ENCODE data around the gene TNFRSF19.

DNA sequence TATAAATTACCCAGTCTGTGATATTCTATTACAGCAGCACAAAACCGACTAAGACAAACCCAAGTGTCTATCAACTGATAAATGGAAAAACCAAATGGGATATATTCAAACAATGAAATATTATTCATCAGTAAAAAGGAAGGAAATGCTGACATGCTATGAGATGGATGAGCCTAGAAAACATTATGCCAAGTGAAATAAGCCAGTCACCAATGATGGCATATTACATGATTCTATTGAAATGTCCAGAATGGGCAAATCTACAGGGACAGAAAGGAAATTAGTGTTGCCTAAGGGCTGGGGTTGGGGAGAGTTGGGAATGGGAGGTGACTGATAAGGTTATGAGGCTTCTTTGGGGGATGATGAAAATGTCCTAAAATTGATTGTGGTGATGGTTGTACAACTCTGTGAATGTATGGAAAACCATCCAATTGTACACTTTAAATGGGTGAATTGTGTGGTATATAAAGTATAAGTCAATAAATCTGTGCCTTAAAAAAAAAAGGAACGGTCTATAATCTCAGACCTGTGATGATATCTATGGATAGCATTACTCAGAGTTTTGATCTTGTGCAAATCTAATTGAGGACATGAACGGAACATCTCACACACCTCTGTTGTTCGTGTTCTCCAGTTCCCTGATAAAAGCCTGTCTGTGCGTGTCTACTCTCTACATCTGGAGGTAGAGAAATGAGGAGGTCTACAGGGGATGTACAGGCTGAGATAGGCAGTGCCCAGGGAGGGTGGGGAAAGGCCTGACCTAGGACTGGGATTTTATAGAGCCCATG, 49.0 kb downstream of the TNFRSF19 start:
- TF ChIP-seq, protein P1, sequence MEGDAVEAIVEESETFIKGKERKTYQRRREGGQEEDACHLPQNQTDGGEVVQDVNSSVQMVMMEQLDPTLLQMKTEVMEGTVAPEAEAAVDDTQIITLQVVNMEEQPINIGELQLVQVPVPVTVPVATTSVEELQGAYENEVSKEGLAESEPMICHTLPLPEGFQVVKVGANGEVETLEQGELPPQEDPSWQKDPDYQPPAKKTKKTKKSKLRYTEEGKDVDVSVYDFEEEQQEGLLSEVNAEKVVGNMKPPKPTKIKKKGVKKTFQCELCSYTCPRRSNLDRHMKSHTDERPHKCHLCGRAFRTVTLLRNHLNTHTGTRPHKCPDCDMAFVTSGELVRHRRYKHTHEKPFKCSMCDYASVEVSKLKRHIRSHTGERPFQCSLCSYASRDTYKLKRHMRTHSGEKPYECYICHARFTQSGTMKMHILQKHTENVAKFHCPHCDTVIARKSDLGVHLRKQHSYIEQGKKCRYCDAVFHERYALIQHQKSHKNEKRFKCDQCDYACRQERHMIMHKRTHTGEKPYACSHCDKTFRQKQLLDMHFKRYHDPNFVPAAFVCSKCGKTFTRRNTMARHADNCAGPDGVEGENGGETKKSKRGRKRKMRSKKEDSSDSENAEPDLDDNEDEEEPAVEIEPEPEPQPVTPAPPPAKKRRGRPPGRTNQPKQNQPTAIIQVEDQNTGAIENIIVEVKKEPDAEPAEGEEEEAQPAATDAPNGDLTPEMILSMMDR (IDR thresholded peaks at IDR 0.05), result no peak
- TF ChIP-seq POLR2A (IDR thresholded peaks at IDR 0.05) (no peak), EP300 (IDR thresholded peaks at IDR 0.05) (no peak), POLR2AphosphoS5 (IDR thresholded peaks at IDR 0.05) (no peak)

All from stomach (tissue), 4 donors.